IPS-18c (cell line): Measurements from ENCODE around the gene GARIN5A.

Experiments
- H3K4me3 ChIP-seq: 2 replicates; pipeline ENCODE4 v1.7.0; 2013; ENCODE audit warnings: low read depth, mild to moderate bottlenecking, low read length, moderate library complexity; ENCODE audit not compliant: insufficient read depth
- H3K9me3 ChIP-seq: one replicate; pipeline ENCODE4 v1.6.1; 2013; ENCODE audit warnings: mild to moderate bottlenecking, low read length, moderate library complexity; ENCODE audit not compliant: control insufficient read depth, insufficient read depth

Gene GARIN5A

GRCh38 chr19:50418176-50419021 lies 58.2 kb downstream of the GARIN5A start, which contains the start of gene SPIB:
Gene SPIB, plus strand, starts transcription at chr19:50418938. Its CDS starts 25 bp downstream, at chr19:50418963.
- H3K9me3 ChIP-seq: peaks cover 5% of the 10 kb centered on the region
- peak within 1 kb of the TSS; percentile 56 for H3K4me3 ChIP-seq

- H3K9me3 ChIP-seq: peaks cover 5% of the 10 kb centered on the region
- H3K4me3 ChIP-seq: no peak overlapping the region; the same call in 1 of the 2 replicates
Measured at GRCh38 chr19:50417111-50418081, 59.3 kb downstream of the GARIN5A start.
